Mesodermal cell (in vitro differentiated cells): Measurements from ENCODE around the gene WDR37.

Source experiments
- H3K27ac ChIP-seq: 2 replicates; pipeline ENCODE4 v1.7.0; 2013; ENCODE audit warnings: mild to moderate bottlenecking, low read depth, low read length, moderate library complexity; ENCODE audit not compliant: severe bottlenecking
- H3K36me3 ChIP-seq: 2 replicates; pipeline ENCODE4 v1.7.1; 2013; ENCODE audit warnings: mild to moderate bottlenecking, low read length, moderate library complexity; ENCODE audit not compliant: control insufficient read depth, insufficient read depth
- H3K4me1 ChIP-seq: one replicate; pipeline ENCODE4 v1.7.1; 2013; ENCODE audit warnings: mild to moderate bottlenecking, low read length; ENCODE audit not compliant: insufficient read depth, control insufficient read depth, poor library complexity, severe bottlenecking
- H3K4me3 ChIP-seq: 2 replicates; pipeline ENCODE4 v1.7.0; 2013; ENCODE audit warnings: low read length, control low read depth, mild to moderate bottlenecking; ENCODE audit not compliant: insufficient read depth, poor library complexity, severe bottlenecking; ENCODE audit errors: extremely low read depth
- H3K9me3 ChIP-seq: 2 replicates; pipeline ENCODE4 v1.7.1; 2013; ENCODE audit warnings: mild to moderate bottlenecking, low read length, moderate library complexity; ENCODE audit not compliant: control insufficient read depth
- WGBS, 2 experiments: methylation state at CpG; one replicate each; pipeline ENCODE4 v1.1.5; 2013; ENCODE audit warnings: missing lambda C conversion rate in 2 of 2; ENCODE audit not compliant: insufficient coverage in 2 of 2; 5-methylcytosine and 5-hydroxymethylcytosine counted together

The WDR37 gene

DNA sequence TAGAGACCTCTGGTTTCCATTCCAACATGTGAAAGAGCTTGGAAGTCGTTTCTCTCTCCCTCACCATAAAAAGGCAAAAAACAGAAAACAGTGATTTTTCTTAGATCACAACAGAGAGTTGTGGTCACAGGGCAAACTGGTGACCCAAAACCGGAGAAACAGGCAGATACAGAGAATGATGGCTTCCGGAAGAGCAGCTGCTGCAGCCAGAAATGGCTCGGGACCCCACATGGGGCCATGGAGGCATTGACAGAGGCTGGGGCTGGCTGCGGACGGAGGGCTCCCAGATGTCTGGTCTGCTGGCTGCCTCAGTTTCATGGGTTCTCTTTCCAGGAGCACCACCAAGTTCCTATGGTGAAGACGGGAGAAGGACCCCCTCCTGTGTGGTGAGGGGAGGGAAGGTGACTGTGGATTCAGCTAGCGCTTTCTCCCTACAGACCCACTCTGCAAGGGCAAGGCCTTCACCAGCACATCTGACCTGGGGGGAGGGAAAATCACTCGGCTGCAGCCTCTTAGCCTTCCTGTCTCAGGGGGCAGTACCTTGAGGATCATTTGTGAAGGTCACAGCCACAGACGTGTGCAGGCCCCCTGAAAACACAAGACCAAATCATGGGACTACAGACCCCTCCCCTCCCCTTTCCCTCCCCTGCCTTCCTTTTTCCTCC is 81.4 kb downstream of the WDR37 start:
- no peaks in the 10 kb centered on the region for H3K9me3 ChIP-seq
- H3K4me1 ChIP-seq = no peaks in the 10 kb centered on the region
- 95 to 96% methylated on average over 3 to 7 of the region's 10 CpGs for WGBS, 2 experiments
- no peaks in the 10 kb centered on the region for H3K36me3 ChIP-seq
- no peak overlapping the region for H3K27ac ChIP-seq
- no peak overlapping the region for H3K4me3 ChIP-seq

DNA sequence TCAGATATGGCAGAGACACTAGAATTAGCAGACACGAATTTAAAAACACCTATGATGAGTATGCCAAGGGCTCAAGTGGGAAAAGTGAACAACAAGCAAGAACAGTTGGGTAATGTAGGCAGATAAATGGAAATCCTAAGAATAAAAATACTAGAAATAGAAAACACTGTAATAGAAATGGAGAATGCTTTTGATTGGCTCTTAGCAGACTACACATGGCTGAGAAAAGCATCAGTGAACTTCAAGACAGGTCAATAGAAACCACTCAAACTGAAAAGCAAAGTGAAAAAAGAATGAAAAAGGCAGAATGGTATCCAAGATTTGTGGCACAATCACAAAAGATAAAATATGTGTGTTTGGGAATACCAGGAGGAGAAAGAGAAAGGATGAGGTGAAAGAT is 82.3 kb downstream of the WDR37 start:
- Histone ChIP-seq H3K36me3 (no peaks in the 10 kb centered on the region), H3K9me3 (no peaks in the 10 kb centered on the region), H3K27ac (no peak overlapping the region), H3K4me1 (no peaks in the 10 kb centered on the region), H3K4me3 (no peak overlapping the region)
- 100% methylated on average over 1 of the region's 1 CpG; no CpG with 5 or more reads in 1 of the 2 experiments for WGBS, 2 experiments

DNA sequence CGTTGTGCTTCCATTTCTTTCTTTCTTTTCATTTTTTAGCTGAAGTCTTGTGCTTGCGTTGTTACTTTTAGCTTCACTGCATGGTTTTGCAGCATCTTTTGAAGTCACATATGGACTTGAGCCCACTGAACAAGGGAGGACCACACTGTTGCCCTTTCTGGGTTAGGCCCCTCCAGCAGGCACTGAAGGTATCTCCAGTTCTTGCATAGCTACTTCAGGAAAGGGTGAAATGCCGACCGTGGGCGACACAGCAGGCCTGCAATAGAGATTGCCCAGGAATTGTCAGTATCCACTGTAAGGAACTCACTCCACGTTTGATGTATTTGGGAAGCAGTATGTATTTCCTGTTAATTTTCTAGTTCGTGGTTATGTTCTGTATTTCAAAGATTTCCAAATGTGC is 85.1 kb downstream of the WDR37 start:
- H3K9me3 ChIP-seq = peaks cover 6% of the 10 kb centered on the region
- no peaks in the 10 kb centered on the region for H3K36me3 ChIP-seq
- no peak overlapping the region for H3K27ac ChIP-seq
- 65 to 78% methylated on average over 5 to 6 of the region's 7 CpGs for WGBS, 2 experiments
- H3K4me1 ChIP-seq = no peaks in the 10 kb centered on the region
- no peak overlapping the region for H3K4me3 ChIP-seq

DNA sequence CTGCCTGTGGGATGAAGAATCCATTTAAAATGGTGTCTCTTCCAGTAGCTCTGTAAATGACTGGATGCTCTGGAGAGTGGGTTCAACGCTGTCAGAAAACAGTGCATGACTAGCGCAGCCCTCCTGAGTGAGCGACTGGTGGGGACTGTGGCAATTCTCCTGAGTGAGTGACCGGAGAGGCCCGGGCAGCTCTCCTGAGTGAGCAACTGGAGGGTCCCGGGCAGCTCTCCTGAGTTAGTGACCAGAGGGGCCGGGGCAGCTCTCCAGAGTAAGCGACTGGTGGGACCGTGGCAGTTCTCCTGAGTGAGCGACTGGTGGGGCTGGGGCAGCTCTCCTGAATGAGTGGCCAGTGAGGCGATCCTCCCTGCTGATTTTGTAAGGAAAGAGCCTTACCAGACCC is 85.5 kb downstream of the WDR37 start:
- Histone ChIP-seq H3K4me3 (no peak overlapping the region), H3K36me3 (no peaks in the 10 kb centered on the region), H3K27ac (no peak overlapping the region), H3K9me3 (peaks cover 6% of the 10 kb centered on the region), H3K4me1 (no peaks in the 10 kb centered on the region)
- 90 to 92% methylated on average over 10 to 11 of the region's 11 CpGs for WGBS, 2 experiments

DNA sequence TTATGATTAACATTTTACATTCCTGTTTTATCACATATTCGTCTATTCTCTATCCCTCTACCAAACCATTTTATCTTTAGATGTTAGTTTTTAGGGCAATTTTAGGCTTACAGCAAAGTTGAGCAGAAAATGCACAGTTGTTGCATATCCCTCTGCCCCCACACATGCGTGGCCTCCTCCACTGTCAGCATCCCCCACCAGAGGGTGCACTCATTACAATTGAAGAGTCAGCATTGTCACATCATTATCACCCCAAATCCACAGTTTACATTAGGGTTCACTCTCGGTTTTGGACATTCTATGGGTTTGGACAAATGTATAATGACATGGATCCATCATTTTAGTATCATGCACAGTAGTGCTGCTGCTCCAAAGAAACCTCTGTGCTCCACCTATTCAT is 86.4 kb downstream of the WDR37 start:
- Histone ChIP-seq H3K9me3 (peaks cover 6% of the 10 kb centered on the region), H3K36me3 (no peaks in the 10 kb centered on the region), H3K4me3 (no peak overlapping the region), H3K4me1 (no peaks in the 10 kb centered on the region), H3K27ac (no peak overlapping the region)
- WGBS, 2 experiments = 40 to 83% methylated on average over 1 of the region's 3 CpGs

DNA sequence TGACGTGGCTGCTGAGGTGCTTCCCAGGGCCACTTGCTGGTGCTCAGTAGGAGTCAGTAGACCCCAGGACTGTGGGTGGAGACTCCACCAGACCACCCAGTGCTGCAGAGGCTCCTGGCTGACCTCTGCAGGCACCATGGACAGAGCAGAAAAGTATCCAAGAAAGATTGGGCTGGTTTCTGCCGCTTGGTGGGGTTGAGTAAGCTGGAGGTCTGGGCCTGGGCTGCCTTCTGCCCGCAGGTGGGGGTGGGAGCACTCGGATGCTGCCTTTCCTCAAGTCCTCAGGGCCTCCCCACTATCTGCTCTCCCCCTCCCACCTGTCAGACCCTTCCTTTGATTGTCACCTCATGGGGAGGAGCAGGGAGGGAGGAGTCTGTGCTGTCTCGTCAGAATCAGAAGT is 91.6 kb downstream of the WDR37 start:
- no peak overlapping the region for H3K27ac ChIP-seq
- no peaks in the 10 kb centered on the region for H3K4me1 ChIP-seq
- 67 to 100% methylated on average over 1 of the region's 5 CpGs for WGBS, 2 experiments
- H3K36me3 ChIP-seq = no peaks in the 10 kb centered on the region
- H3K9me3 ChIP-seq = peaks cover 6% of the 10 kb centered on the region
- no peak overlapping the region for H3K4me3 ChIP-seq

DNA sequence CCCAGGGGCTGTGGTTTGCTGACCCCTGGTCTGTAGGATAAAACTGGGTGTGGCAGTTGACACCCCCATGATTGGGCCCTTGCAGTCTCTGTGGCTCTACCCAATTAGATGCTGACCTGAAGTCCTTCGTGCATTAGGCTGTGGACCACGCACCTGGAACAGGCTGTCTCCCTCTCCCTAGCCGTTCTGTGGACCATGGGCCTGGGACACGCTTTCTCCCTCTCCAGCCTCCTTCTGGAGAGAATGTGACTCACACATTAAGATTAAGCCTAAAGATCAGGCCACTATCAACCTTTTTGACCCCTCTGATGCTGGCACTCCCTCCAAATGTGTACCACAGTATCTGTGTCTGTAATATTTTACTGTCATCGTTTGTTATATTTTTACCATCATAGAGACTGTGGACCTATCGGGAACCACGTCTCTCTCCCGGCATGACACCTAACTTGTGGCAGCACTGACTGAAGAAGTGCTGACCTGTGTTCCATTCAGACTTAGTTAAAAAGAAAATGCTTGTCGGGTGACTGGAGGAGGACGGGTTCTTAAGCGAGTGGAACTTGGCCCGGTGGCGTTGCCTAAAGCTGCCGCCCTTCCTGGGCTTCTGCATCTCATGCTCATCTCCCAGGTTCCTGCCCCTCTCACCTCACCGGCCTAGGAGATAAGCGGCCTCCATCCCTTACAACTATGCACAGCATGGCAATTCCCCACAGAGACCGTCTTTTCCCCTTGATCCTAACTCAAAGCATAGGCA is 92.8 kb downstream of the WDR37 start:
- WGBS, 2 experiments = 90 to 92% methylated on average over 13 to 15 of the region's 17 CpGs
- Histone ChIP-seq H3K9me3 (peaks cover 6% of the 10 kb centered on the region), H3K36me3 (no peaks in the 10 kb centered on the region), H3K27ac (no peak overlapping the region), H3K4me3 (no peak overlapping the region), H3K4me1 (no peaks in the 10 kb centered on the region)

DNA sequence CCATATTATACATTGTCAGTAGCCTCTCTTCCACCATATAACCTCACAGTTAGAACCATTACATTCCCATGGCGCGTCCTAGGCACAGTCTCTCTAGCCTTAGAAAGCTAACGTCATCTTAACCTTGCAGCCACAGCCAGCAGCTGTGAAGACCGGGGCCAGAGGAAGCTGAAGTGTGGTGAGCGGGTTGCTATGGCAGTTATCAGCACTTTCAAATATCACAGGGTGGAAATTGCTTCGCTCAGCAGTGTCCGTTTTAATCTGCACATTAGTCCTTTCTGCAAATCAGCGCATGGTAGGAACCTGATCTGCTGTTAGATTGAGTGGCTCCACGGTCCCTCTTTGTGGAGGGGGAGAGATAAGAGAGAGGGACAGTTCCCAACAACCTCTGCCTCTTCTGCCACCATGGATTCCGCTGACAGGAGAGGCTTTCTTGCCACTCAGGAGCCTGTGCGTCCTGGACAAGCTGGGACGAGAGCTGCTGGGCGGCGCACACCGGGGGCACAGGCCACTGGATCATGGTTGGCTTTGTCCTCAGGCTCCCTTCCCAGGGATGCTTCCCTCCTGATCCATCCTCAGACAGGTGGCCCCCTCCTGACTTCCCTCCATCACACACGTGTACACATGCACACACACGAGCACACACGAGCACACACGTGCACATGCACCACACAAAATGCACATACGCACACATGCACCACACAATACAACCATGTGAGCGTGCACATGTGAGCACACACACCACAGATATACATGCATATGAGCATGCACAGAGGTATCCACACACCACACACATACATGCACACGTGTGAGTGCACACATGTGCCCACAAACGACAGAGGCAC is 93.8 kb downstream of the WDR37 start:
- WGBS, 2 experiments = 87 to 91% methylated on average over 14 to 23 of the region's 23 CpGs
- Histone ChIP-seq H3K36me3 (no peaks in the 10 kb centered on the region), H3K9me3 (peaks cover 6% of the 10 kb centered on the region), H3K4me3 (no peak overlapping the region), H3K27ac (no peak overlapping the region), H3K4me1 (no peaks in the 10 kb centered on the region)

DNA sequence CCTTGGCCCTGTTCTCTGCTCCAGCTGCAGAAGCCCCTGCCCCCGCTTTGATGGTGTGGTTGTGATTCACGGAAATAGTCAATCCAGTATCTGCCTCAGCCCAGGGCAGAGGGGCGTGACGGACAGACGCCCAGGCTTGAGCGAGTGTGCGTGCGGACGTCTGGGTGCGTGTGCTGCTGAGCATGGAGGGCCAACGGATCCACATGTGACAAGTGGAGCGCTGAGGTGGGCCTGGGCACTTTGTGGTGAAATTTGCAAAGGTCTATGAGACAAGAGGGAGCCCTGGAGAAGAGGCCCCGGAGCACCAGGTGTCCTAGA is 94.4 kb downstream of the WDR37 start:
- H3K27ac ChIP-seq = no peak overlapping the region
- WGBS, 2 experiments = 92 to 94% methylated on average over 13 of the region's 13 CpGs
- H3K4me3 ChIP-seq = no peak overlapping the region
- H3K9me3 ChIP-seq = peaks cover 6% of the 10 kb centered on the region
- no peaks in the 10 kb centered on the region for H3K4me1 ChIP-seq
- no peaks in the 10 kb centered on the region for H3K36me3 ChIP-seq

DNA sequence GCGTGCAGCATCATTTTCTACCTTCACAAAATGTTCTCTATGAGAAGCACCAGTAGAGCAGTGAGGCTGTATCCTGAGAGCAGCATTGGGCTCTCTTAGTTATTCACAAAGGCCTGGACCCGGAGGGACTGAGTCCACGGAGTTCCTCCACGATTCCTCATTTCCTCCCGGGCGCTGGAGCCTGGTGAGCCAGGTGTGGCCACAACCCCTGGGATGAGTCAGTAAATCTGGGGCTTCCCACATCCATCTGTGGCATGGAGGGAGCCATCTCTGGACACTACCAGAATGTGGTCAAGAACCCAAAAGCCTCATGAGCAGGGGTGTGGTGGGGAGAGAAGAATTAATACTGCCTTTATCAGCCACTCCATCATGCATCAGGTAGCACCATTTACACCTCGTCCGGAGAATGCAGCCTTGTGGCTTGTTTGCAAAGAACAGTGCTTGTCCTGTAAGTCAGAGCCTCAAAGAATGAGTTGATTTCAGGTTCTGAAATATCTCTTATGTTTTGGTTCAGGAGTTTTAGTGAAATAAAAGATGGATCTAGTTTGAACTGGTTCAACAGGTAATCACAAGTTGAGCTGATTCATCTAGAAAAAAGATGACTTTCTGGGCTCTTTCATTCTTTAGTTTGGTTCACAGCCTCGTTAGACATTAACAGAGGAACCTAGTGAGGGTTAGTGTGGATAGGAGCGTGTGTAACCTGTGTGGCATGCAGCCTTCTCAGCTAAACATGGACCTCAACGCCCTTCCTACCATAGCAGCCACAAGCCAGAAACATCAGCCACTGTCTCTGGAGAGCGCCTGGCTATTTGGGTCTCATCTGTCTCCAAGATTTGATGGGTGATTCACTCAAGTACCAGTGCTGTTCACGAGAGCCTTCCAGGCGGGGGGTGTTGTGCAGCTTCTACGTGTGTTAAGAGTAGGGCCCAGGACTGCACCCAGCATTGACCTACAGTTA is 95.2 kb downstream of the WDR37 start:
- Histone ChIP-seq H3K27ac (no peak overlapping the region), H3K9me3 (no peaks in the 10 kb centered on the region), H3K4me3 (no peak overlapping the region), H3K4me1 (no peaks in the 10 kb centered on the region), H3K36me3 (no peaks in the 10 kb centered on the region)
- WGBS, 2 experiments = 87 to 90% methylated on average over 7 to 12 of the region's 15 CpGs
